Activated CD8-positive, alpha-beta memory T cell treated with anti-CD3 and anti-CD28 coated beads, Interleukin-2, amount 10 ng/mL, durations not matched to agents 7 days and 5 days (primary cell): ENCODE data around the gene FAM219B. TPM values are rescaled to one million over a fixed set of nuclear protein-coding genes. Genes with fewer than 3 reads are reported as not detected.
"Not testable (repeated sequence)": the region's sequence is repeated elsewhere in the genome, so short reads cannot be mapped to it uniquely, and the experiment has no call there.

Experiments used
- ATAC-seq: fragments of 150-1000 bp; cut with Tn5 transposase; one replicate; pipeline ENCODE4 v1.10.0; 2021; ENCODE audit warnings: moderate library complexity
- CTCF ChIA-PET: fragments of 350-600 bp; sonication (Branson Sonifier 250); formaldehyde crosslinking; loops from one replicate; lab custom pipeline; 2021; ENCODE audit warnings: antibody characterized with exemption; lab: Charles Lee
- DNase-seq: peaks from one replicate; pipeline ENCODE4 v3.0.0-alpha.2; 2020
- H3K27ac Mint-ChIP-seq: one replicate; pipeline ENCODE4 v1.8.0; 2021; ENCODE audit warnings: mild to moderate bottlenecking, mixed read lengths
- H3K27me3 Mint-ChIP-seq: one replicate; pipeline ENCODE4 v1.8.0; 2021; ENCODE audit warnings: mixed read lengths
- H3K36me3 Mint-ChIP-seq: one replicate; pipeline ENCODE4 v1.8.0; 2021; ENCODE audit warnings: mild to moderate bottlenecking, mixed read lengths
- H3K4me1 Mint-ChIP-seq: one replicate; pipeline ENCODE4 v1.8.0; 2021; ENCODE audit warnings: mixed read lengths
- H3K4me3 Mint-ChIP-seq: one replicate; pipeline ENCODE4 v1.8.0; 2021; ENCODE audit warnings: mild to moderate bottlenecking, moderate library complexity, mixed read lengths
- H3K9me3 Mint-ChIP-seq: one replicate; pipeline ENCODE4 v1.8.0; 2022; ENCODE audit warnings: low read depth, mixed read lengths
- total RNA-seq, 2 experiments: library from RNA; stranded (reverse); gene quantifications; one replicate each; pipeline ENCODE4 v1.2.3, GENCODE V29; 2021

The FAM219B gene
- total RNA-seq, 2 experiments from 2014 or later = 95.2 to 119 TPM

- not testable (repeated sequence) for H3K4me3 Mint-ChIP-seq, H3K9me3 Mint-ChIP-seq, DNase-seq, ATAC-seq, H3K27ac Mint-ChIP-seq, H3K27me3 Mint-ChIP-seq
- Mint-ChIP-seq H3K4me1 (peaks cover 47% of the 10 kb centered on the region), H3K36me3 (peaks cover 14% of the 10 kb centered on the region)
- CTCF ChIA-PET = interaction anchor here (1.0 kb wide), 1 partner anchor 14 kb away, joined by 4 read pairs; no protein-coding TSS in a partner anchor
These were observed 19.0 kb downstream of the FAM219B start for GRCh38 chr15:74887537-74888193.

GRCh38 chr15:74885461-74885860 lies 21.2 kb downstream of the FAM219B start:
- Mint-ChIP-seq H3K27me3 (no peaks in the 10 kb centered on the region), H3K4me1 (peaks cover 29% of the 10 kb centered on the region), H3K4me3 (no peak overlapping the region), H3K27ac (no peak overlapping the region), H3K36me3 (peaks cover 2% of the 10 kb centered on the region), H3K9me3 (peaks cover 5% of the 10 kb centered on the region)
- CTCF ChIA-PET = interaction anchor here (3.1 kb wide), 1 partner anchor 15 kb away, joined by 22 read pairs; no protein-coding TSS in a partner anchor
- ATAC-seq = no peak
- no peak for DNase-seq

GRCh38 chr15:74884428-74885223 lies 22.0 kb downstream of the FAM219B start:
- H3K27me3 Mint-ChIP-seq = no peaks in the 10 kb centered on the region
- no peak for ATAC-seq
- no peak for DNase-seq
- H3K27ac Mint-ChIP-seq = no peak overlapping the region
- CTCF ChIA-PET = interaction anchor here (1.2 to 3.1 kb wide), 5 partner anchors 8 to 115 kb away, joined by 4 to 22 read pairs (median 4); no protein-coding TSS in a partner anchor
- peaks cover 22% of the 10 kb centered on the region for H3K4me1 Mint-ChIP-seq
- peaks cover 5% of the 10 kb centered on the region for H3K9me3 Mint-ChIP-seq
- H3K36me3 Mint-ChIP-seq = peaks cover 2% of the 10 kb centered on the region
- no peak overlapping the region for H3K4me3 Mint-ChIP-seq

GRCh38 chr15:74882528-74882927 lies 24.1 kb downstream of the FAM219B start:
- no peak for DNase-seq
- no peak for ATAC-seq
- CTCF ChIA-PET = interaction anchor here (0.8 to 3.1 kb wide), 3 partner anchors 11 to 78 kb away, joined by 3 to 22 read pairs (median 4); no protein-coding TSS in a partner anchor
- Mint-ChIP-seq H3K9me3 (peaks cover 5% of the 10 kb centered on the region), H3K4me3 (no peak overlapping the region), H3K4me1 (peaks cover 15% of the 10 kb centered on the region), H3K27me3 (no peaks in the 10 kb centered on the region), H3K36me3 (peaks cover 2% of the 10 kb centered on the region), H3K27ac (no peak overlapping the region)

GRCh38 chr15:74878273-74878672 lies 28.4 kb downstream of the FAM219B start:
- H3K27me3 Mint-ChIP-seq = no peaks in the 10 kb centered on the region
- CTCF ChIA-PET = interaction anchor here (1.8 kb wide), 1 partner anchor 23 kb away, joined by 4 read pairs; no protein-coding TSS in a partner anchor
- ATAC-seq (no peak), DNase-seq (no peak)
- H3K4me1 Mint-ChIP-seq = peaks cover 6% of the 10 kb centered on the region
- peaks cover 5% of the 10 kb centered on the region for H3K9me3 Mint-ChIP-seq
- H3K4me3 Mint-ChIP-seq = no peak overlapping the region
- H3K27ac Mint-ChIP-seq = no peak overlapping the region
- H3K36me3 Mint-ChIP-seq = peaks cover 2% of the 10 kb centered on the region

- CTCF ChIA-PET = interaction anchor here (0.7 to 6.0 kb wide), 5 partner anchors 26 to 105 kb away, joined by 3 to 67 read pairs (median 3); no protein-coding TSS in a partner anchor
- no peaks in the 10 kb centered on the region for H3K9me3 Mint-ChIP-seq
- DNase-seq = peak; percentile 50
- peak overlapping the region; percentile 92 for H3K27ac Mint-ChIP-seq
- H3K4me1 Mint-ChIP-seq = peaks cover 39% of the 10 kb centered on the region
- H3K36me3 Mint-ChIP-seq = peaks cover 21% of the 10 kb centered on the region
- H3K27me3 Mint-ChIP-seq = no peaks in the 10 kb centered on the region
- no peak for ATAC-seq
- H3K4me3 Mint-ChIP-seq = peak overlapping the region; percentile 94
These were observed 32.8 kb downstream of the FAM219B start for GRCh38 chr15:74873756-74874424.

- Mint-ChIP-seq H3K9me3 (no peaks in the 10 kb centered on the region), H3K27ac (peak within 1 kb of the TSS; percentile 94), H3K4me1 (peaks cover 46% of the 10 kb centered on the region), H3K27me3 (no peaks in the 10 kb centered on the region), H3K4me3 (peak within 1 kb of the TSS; percentile 94), H3K36me3 (peaks cover 25% of the 10 kb centered on the region)
- DNase-seq (peak; percentile 97), ATAC-seq (peak; percentile 93)
- CTCF ChIA-PET = interaction anchor here (0.6 to 6.0 kb wide), 6 partner anchors 21 to 105 kb away, joined by 3 to 67 read pairs (median 3); no protein-coding TSS in a partner anchor
These were observed 33.5 kb downstream of the FAM219B start, which contains the start of gene SCAMP2 for GRCh38 chr15:74873036-74873755. TSS of gene SCAMP2 (minus strand) at chr15:74873365. CDS start at chr15:74873255, 110 bp downstream.

- no peaks in the 10 kb centered on the region for H3K9me3 Mint-ChIP-seq
These were observed 34.0 kb downstream of the FAM219B start for GRCh38 chr15:74872702-74873035.

GRCh38 chr15:74870436-74871215 lies 36.0 kb downstream of the FAM219B start:
- ATAC-seq = no peak
- H3K36me3 Mint-ChIP-seq = peaks cover 45% of the 10 kb centered on the region
- peak overlapping the region; percentile 94 for H3K4me3 Mint-ChIP-seq
- DNase-seq = no peak
- CTCF ChIA-PET = interaction anchor here (0.7 to 6.0 kb wide), 20 partner anchors 12 to 239 kb away, joined by 3 to 67 read pairs (median 6); partner anchors contain the start of genes MPI and ULK3
- no peaks in the 10 kb centered on the region for H3K27me3 Mint-ChIP-seq
- H3K9me3 Mint-ChIP-seq = no peaks in the 10 kb centered on the region
- H3K27ac Mint-ChIP-seq = peak overlapping the region; percentile 95
- H3K4me1 Mint-ChIP-seq = peaks cover 72% of the 10 kb centered on the region

More at GRCh38 chr15:74872702-74873035, 34.0 kb downstream of the FAM219B start:
- Mint-ChIP-seq H3K27ac (peak overlapping the region; percentile 94), H3K4me1 (peaks cover 51% of the 10 kb centered on the region), H3K36me3 (peaks cover 30% of the 10 kb centered on the region), H3K4me3 (peak overlapping the region; percentile 94), H3K27me3 (no peaks in the 10 kb centered on the region)
- DNase-seq = no peak
- CTCF ChIA-PET = interaction anchor here (6.0 kb wide), 1 partner anchor 28 kb away, joined by 67 read pairs; no protein-coding TSS in a partner anchor
- ATAC-seq = no peak

- CTCF ChIA-PET = interaction anchor here (0.7 to 6.0 kb wide), 22 partner anchors 9 to 238 kb away, joined by 3 to 67 read pairs (median 5); partner anchors contain the start of genes MPI and ULK3
- H3K27ac Mint-ChIP-seq = peak overlapping the region; percentile 95
- peak; percentile 90 for DNase-seq
- peak; percentile 47 for ATAC-seq
- peaks cover 48% of the 10 kb centered on the region for H3K36me3 Mint-ChIP-seq
- no peaks in the 10 kb centered on the region for H3K27me3 Mint-ChIP-seq
- peaks cover 76% of the 10 kb centered on the region for H3K4me1 Mint-ChIP-seq
- no peaks in the 10 kb centered on the region for H3K9me3 Mint-ChIP-seq
- H3K4me3 Mint-ChIP-seq = peak overlapping the region; percentile 94
These were observed 36.8 kb downstream of the FAM219B start for GRCh38 chr15:74869726-74870407.

- peaks cover 52% of the 10 kb centered on the region for H3K36me3 Mint-ChIP-seq
- DNase-seq (no peak), ATAC-seq (no peak)
- peaks cover 79% of the 10 kb centered on the region for H3K4me1 Mint-ChIP-seq
- no peaks in the 10 kb centered on the region for H3K9me3 Mint-ChIP-seq
- peak overlapping the region; percentile 94 for H3K4me3 Mint-ChIP-seq
- H3K27ac Mint-ChIP-seq = peak overlapping the region; percentile 95
- CTCF ChIA-PET = interaction anchor here (0.9 to 6.0 kb wide), 18 partner anchors 8 to 237 kb away, joined by 3 to 67 read pairs (median 8); partner anchors contain the start of genes MPI and ULK3
- H3K27me3 Mint-ChIP-seq = no peaks in the 10 kb centered on the region
These were observed 37.3 kb downstream of the FAM219B start for GRCh38 chr15:74869372-74869725.
